Retina (tissue), 1 donor: ENCODE measurements around the gene RPUSD1.
A peak's percentile ranks its signal among the peaks of the same experiment; 100 is the strongest.

Experiments used
- DNase-seq: peaks from one replicate; pipeline ENCODE4 v3.0.0-alpha.2; 2016

Gene RPUSD1

DNA sequence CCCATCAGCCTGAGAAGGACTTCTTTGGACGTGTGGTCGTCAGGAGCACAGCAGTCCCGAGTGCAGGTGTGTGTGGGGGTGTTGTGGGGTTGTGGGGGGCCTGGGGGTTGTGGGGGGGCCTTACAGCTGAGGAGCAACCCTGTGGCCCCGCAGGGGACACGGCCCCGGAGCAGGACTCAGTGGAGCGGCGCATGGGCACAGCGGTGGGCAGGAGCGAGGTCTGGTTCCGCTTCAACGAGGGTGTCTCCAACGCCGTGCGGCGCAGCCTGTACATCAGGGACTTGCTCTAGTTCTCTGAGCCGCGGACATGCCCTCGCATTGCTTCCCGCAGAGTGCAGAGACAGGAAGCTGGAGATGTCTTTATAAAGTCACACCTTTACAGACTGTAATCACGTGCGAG, 9.5 kb upstream of the RPUSD1 start:
- no peak for DNase-seq

GRCh38 chr16:797120-797420, 8.9 kb upstream of the RPUSD1 start:
- no peak for DNase-seq

GRCh38 chr16:796296-797119, 8.3 kb upstream of the RPUSD1 start:
- DNase-seq, result no peak

- DNase-seq, result no peak
Observed at GRCh38 chr16:795580-796229, 7.5 kb upstream of the RPUSD1 start.

GRCh38 chr16:794853-795466, 6.8 kb upstream of the RPUSD1 start:
- DNase-seq, result no peak

GRCh38 chr16:794091-794822, 6.1 kb upstream of the RPUSD1 start:
- no peak for DNase-seq

- no peak for DNase-seq
Observed at GRCh38 chr16:793414-793813, 5.2 kb upstream of the RPUSD1 start.

DNA sequence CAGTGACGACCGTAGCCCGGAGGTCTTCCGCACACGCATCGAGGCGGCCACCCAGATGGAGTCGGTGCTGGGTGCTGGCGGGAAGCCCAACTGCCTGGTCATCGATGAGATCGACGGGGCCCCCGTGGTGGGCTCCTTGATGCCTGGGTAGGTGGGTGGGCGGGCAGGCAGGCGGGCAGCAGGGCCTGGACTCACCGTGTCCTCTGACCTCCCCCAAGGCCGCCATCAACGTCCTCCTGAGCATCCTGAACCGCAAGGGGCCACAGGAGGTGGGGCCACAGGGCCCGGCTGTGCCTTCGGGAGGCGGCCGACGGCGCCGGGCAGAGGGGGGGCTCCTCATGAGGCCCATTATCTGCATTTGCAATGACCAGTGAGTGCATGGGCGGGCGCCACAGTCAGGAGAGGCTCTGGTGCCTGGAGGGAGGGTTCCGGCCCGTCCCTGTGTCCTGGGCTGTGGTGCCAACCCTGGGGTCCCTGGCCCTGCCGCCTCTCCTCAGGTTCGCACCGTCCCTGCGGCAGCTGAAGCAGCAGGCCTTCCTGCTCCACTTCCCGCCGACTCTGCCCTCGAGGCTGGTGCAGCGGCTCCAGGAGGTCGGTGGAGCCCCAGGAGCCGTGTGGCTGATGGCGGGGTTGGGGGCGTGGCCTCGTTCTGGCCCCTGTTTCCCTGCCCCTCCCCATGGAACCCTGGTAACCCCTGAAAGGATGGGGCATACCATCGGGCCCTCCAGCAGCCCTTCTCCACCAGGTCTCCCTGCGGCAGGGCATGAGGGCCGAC, 4.2 kb upstream of the RPUSD1 start:
- no peak for DNase-seq

- no peak for DNase-seq
Observed at GRCh38 chr16:791131-791530, 3.0 kb upstream of the RPUSD1 start.

GRCh38 chr16:790086-790485, 1.9 kb upstream of the RPUSD1 start:
- no peak for DNase-seq

GRCh38 chr16:789191-789850, 1.1 kb upstream of the RPUSD1 start:
- DNase-seq, result no peak

DNA sequence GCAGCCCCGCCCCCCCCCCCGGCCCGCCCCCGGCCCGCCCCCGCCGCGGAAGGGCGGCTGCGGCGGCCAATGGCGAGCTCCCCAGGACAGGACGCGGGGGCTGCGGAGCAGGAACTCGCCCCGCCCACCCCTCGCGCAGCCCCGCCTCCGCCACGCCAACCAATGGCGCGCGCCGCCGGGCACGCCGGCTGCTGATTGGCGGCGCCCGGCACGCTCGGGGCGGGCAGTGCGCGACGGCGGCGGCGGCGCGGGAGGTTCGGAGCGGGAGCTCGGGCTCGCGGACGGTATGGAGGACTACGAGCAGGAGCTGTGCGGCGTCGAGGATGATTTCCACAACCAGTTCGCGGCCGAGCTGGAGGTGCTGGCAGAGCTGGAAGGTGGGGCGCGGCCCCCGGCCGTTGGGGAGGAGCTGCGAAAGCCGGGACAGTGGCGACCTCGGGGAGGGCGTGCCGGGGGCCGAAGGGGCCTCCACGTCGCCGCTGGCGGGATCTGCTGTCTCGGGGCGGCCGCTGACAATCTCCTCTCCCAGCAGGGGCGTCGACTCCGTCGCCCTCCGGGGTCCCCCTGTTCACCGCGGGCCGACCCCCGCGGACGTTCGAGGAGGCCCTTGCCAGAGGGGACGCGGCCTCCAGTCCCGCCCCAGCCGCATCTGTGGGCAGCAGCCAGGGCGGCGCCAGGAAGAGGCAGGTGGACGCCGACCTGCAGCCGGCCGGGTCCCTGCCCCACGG, 382 bp upstream of the RPUSD1 start, which contains the start of gene CHTF18:
Gene CHTF18 (plus strand): TSS at position 222 of the 728 bp plus-strand sequence. CDS start 65 bp downstream, at position 287.
- DNase-seq, result peak; percentile 87

- DNase-seq, result no peak
Observed at GRCh38 chr16:787321-787966, 737 bp downstream of the RPUSD1 start.

DNA sequence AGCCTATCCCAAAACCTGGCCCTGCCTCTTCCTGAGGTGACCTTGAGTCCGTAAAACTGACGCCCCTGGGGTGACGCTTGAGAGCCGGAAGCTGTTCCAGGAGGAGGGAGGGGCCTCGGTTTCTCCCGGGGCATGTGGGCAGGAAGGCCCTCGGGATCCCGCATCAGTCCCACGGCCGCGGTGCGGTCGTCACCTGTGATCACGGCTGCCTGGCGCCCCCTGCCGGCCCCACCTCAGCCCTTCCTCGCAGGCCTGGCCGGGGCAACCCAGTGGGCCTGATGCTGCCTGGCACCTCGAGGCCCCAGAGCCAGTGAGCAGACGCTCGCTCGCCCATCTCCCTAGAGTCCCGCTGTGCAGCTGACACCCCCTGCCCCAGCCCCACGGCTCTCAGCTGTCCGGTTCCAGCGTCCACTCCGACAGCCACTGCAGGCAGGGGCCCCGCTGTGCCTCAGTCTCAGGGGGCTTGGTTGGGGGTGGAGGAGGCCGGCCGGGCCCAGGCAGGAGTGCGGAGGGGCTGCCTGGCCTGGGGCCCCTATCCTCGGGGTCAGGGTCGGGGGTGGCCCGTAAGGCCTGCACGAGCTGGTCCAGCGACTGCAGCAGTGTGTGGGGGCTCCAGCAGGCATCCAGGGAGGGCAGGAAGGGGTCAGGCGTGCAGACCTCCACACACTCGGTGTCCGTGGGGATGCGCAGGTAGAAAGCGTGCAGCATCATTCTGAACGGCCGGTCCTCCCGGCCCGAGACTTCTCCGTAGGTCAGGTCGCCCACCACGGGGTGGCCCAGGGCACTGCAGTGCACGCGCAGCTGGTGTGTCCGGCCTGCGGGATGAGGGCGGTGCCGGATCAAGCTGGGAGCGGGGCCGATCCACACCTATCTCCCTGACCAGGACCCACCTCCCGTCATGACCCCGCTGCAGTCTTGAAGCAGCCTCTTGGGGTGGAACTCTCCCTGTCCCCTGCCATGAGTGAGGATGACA, 2.3 kb downstream of the RPUSD1 start:
- peak; percentile 69 for DNase-seq

DNA sequence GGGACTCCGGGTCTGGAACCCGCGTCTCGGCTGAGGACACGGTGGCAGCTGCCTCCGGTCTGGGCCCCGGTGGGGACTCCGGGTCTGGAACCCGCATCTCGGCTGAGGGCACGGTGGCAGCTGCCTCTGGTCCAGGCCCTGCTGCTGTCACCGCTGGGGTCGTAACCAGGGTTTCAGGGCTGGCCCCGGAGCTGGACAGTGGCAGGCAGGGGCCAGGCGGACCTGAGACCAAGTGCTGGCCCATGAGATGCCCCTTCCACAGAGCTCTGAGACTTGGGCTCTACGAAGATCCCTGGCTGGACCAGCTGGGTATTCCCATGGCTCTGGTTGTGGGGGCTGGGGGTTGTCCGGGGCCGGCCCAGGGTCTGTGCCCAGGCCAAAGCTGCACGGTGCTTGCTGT, 3.8 kb downstream of the RPUSD1 start:
- no peak for DNase-seq

DNA sequence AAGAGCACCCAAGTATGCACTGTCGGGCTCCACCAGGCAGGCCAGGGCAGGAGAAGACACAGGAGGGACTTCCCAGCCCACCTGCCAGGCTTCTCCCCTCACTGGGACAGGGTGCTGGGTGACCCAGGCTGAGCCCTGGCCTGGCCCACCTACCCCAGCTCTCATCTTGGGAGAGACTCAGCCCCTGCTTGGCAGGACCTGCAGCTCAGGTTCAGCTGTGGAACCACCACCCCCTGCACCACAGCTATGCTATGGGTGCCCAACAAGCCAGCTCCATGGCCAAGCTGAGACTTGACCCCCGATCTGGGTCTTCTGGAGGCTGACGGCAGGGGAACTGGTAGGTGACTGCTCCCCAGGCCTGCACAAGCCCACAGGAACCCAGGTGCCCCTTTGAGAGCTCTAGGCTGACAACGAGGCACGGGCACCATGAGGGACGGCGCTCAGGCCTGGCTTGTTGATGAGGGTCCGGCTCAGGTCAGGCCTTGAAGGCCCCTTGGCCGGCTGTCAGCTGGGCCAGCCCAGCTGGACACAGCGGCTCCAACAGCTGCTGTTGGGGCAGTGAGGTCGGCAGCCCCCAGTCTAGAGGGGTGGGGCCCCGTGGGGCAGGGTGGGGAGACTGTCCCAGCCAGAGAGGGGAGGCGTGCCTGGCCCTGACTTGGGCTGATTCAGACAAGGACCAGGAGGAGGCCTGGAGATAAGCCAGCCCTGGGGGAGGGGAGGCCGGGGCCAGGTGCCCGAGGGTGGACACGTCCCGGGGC, 4.6 kb downstream of the RPUSD1 start:
- no peak for DNase-seq

DNA sequence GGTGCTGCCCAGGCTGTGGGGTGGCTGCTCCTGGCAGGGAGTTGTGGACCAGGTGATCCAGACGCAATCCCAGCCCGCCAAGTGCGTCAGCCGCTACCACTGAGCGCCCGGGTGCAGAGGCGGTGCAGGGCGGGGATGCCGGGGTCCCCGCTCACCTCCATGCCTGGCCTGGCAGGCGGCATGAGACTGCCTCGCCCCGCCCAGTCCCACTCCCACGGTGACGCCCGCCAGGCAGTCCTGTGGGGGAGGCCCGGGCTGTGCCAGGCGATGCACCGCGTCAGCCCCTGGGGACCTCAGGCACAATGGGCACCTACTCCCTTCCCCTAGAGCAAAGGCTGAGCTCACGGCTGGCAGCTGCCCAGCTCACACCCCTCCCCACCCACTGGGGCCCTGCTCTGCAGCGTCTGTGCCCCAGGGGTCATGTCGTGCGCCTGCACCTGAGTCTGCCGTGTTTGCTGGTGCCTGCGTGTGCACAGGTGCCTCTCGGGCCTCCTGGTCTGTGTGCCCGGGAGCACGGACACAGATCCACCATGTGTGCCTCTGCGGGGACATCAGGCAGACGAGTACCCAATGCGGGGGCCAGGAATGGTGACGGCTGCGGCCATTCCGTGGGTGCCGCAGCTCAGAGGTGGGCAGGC, 5.3 kb downstream of the RPUSD1 start:
- no peak for DNase-seq

GRCh38 chr16:782258-782657, 5.9 kb downstream of the RPUSD1 start:
- DNase-seq, result no peak
